ENCODE results near the gene DPF3. TPM values are rescaled to one million over a fixed set of nuclear protein-coding genes. Genes with fewer than 3 reads are reported as not detected.

The DPF3 gene
- total RNA-seq, 1 experiment from 2014 or later = not detected

GRCh38 chr14:72582582-72582981 is 311.3 kb downstream of the DPF3 start:
- no peak for DNase-seq (ENCODE audit: low spot score)
- in situ Hi-C loops (cut with HindIII; ENCODE audit: low sequenced_read_pairs) = no loop called here

DNA sequence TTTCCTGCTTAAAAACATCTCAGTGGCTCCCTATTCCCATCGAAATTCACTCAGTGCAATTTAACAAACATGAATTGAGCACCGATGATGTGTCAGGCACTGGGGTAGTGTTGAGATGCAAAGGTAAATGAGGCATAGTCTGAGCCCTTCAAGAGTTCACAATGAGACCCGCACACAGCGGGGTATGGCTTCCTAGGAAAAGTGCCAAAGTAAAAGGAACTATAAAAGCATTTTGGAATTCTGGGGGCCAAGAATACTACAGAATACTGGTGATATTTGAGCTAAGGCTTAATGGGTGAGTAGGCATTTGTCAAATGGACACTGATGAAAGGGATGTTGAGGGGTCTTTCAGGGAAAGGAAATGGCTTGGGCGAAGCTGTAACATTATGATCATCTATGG is 315.4 kb downstream of the DPF3 start:
- in situ Hi-C loops (cut with HindIII; ENCODE audit: low sequenced_read_pairs) = no loop called here
- DNase-seq (ENCODE audit: low spot score) = no peak

- in situ Hi-C loops (cut with HindIII; ENCODE audit: low sequenced_read_pairs) = no loop called here
These were observed 316.4 kb downstream of the DPF3 start for GRCh38 chr14:72577521-72577920.

GRCh38 chr14:72576258-72576657 is 317.6 kb downstream of the DPF3 start:
- DNase-seq (ENCODE audit: low spot score) = no peak
- in situ Hi-C loops (cut with HindIII; ENCODE audit: low sequenced_read_pairs) = no loop called here

More at GRCh38 chr14:72577521-72577920, 316.4 kb downstream of the DPF3 start:
- peak; percentile 42 for DNase-seq (ENCODE audit: low spot score)

- no peak for DNase-seq (ENCODE audit: low spot score)
- in situ Hi-C loops (cut with HindIII; ENCODE audit: low sequenced_read_pairs) = no loop called here
These were observed 319.2 kb downstream of the DPF3 start for GRCh38 chr14:72574715-72575114.

DNA sequence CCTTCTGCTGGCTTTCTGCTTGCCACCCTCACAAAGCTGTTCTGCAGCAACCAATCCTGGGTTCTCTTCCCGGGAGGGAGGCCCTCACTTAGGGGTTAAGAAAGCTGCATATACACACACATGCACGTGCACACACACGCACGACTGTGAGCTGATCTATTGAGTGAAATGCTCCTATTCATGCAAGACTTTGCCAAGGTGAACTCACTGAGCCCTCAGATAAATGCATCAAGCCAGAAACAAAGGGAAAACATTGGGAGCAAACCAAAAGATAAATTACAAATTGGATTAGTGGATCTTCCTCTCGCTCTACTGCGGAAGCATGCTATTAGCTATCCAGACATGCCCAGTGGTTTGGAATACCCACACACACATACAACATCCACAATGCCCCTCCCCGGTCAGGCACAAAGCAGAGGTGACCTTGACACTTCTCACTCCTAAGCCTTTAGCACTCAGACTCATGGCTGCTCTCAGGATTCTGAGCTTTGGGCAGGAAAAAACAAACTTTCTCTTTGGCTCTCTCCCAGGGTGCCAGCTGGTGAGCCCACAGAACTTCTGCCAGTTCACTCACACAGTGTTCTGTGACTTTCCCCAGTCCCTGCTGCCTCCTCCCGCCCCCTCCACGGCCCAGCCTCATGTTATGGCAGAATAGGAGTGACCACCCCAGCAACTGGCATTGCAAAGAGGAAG is 320.0 kb downstream of the DPF3 start:
- in situ Hi-C loops (cut with HindIII; ENCODE audit: low sequenced_read_pairs) = no loop called here

More for the DNA sequence above, 320.0 kb downstream of the DPF3 start:
- DNase-seq (ENCODE audit: low spot score) = peak; percentile 71

Other genes starting within 250 kb of the DPF3 start
- gene DCAF4, start 32.4 kb upstream of the DPF3 start, total RNA-seq (2014; rRNA removed; shearing (Covaris generic)) = 17.0 and 24.8 TPM in 2 replicates
- gene ZFYVE1, start 133.0 kb upstream of the DPF3 start, total RNA-seq (2014; rRNA removed; shearing (Covaris generic)) = 8.4 and 13.1 TPM in 2 replicates
- gene RBM25, start 164.4 kb upstream of the DPF3 start, total RNA-seq (2014; rRNA removed; shearing (Covaris generic)) = 9.9 and 12.3 TPM in 2 replicates
- gene PSEN1, start 242.4 kb upstream of the DPF3 start, total RNA-seq (2014; rRNA removed; shearing (Covaris generic)) = 23.5 and 38.7 TPM in 2 replicates